Endothelial cell of umbilical vein (primary cell): Measurements from ENCODE around the gene CCM2. TPM values are rescaled to one million over a fixed set of nuclear protein-coding genes. Genes with fewer than 3 reads are reported as not detected.

Source experiments
- BruUV-seq: library from RNA; stranded (reverse); fragments of 400-500 nt; replicated peaks from 2 replicates; lab custom pipeline; 2021; lab: Mats Ljungman, UMichigan
- CTCF ChIA-PET: fragments of 300-600, 350-600 bp; sonication (Branson Sonifier 250); formaldehyde crosslinking; loops from one replicate; lab custom pipeline; 2021; ENCODE audit warnings: antibody characterized with exemption, inconsistent platforms; lab: Charles Lee
- POLR2A ChIA-PET: fragments of 300-600, 350-600 bp; sonication (Branson Sonifier 250); formaldehyde crosslinking; loops from one replicate; lab custom pipeline; 2021; ENCODE audit warnings: antibody characterized with exemption, inconsistent platforms; lab: Charles Lee
- DNase-seq: peaks from one replicate; pipeline ENCODE4 v3.0.0-alpha.2; 2011; ENCODE audit warnings: low read depth, low spot score
- FAIRE-seq: peaks from 2 replicates; lab custom pipeline; 2011; peaks lifted over from hg19 to GRCh38; lab: Jason Lieb, UNC
- H2AFZ ChIP-seq: 2 replicates; pipeline ENCODE4 v1.6.0; 2012; ENCODE audit warnings: low read depth, low read length, control low read depth, inconsistent platforms
- H3K27ac ChIP-seq: 2 replicates; pipeline ENCODE4 v1.5.1; 2011; ENCODE audit warnings: low read depth, mild to moderate bottlenecking, control low read depth, low read length, moderate library complexity; ENCODE audit not compliant: insufficient read depth
- H3K27me3 ChIP-seq, 2 experiments: 2 replicates each; pipeline versions ENCODE4 v1.6.0 to v1.6.1; 2011; ENCODE audit warnings: low read length in 2 of 2, mixed read lengths in 1 of 2; ENCODE audit not compliant: control insufficient read depth in 2 of 2, insufficient read depth in 2 of 2
- H3K36me3 ChIP-seq, 2 experiments: 2 replicates in 1 of 2; 3 replicates in 1 of 2; pipeline ENCODE4 v1.5.1; 2011; ENCODE audit warnings: low read length in 2 of 2, mild to moderate bottlenecking in 1 of 2, moderate library complexity in 1 of 2; ENCODE audit not compliant: control insufficient read depth in 2 of 2, insufficient read depth in 2 of 2; ENCODE audit errors: extremely low read depth in 1 of 2
- H3K4me1 ChIP-seq: 3 replicates; pipeline ENCODE4 v1.5.1; 2011; ENCODE audit warnings: mild to moderate bottlenecking, low read length; ENCODE audit not compliant: control insufficient read depth, insufficient read depth; ENCODE audit errors: extremely low read depth
- H3K4me2 ChIP-seq: 2 replicates; pipeline ENCODE4 v1.6.1; 2011; ENCODE audit warnings: low read length, control low read depth, mixed read lengths; ENCODE audit not compliant: insufficient read depth
- H3K4me3 ChIP-seq, 3 experiments: fragments of 200-600 bp in 1 of 3; sonication (generic), shearing (Covaris generic) in 1 of 3; replicated peaks in 1 of 3; 2 replicates each; pipeline ENCODE4 v1.5.1; 2011 to 2016; ENCODE audit warnings: control low read depth in 3 of 3, low read length in 3 of 3, mild to moderate bottlenecking in 2 of 3, inconsistent platforms in 1 of 3, low read depth in 1 of 3, moderate library complexity in 1 of 3; ENCODE audit not compliant: insufficient read depth in 1 of 3
- H3K79me2 ChIP-seq: 2 replicates; pipeline ENCODE4 v1.6.0; 2012; ENCODE audit warnings: low read length, inconsistent platforms; ENCODE audit not compliant: control insufficient read depth, insufficient read depth
- H3K9ac ChIP-seq: replicated peaks from 2 replicates; pipeline ENCODE3; 2011; ENCODE audit warnings: low read length, control low read depth; ENCODE audit not compliant: insufficient read depth; ENCODE audit errors: extremely low read depth
- H3K9me1 ChIP-seq: replicated peaks from 3 replicates; pipeline ENCODE4 v1.6.0; 2011; ENCODE audit warnings: mild to moderate bottlenecking, low read length; ENCODE audit not compliant: control insufficient read depth, insufficient read depth; ENCODE audit errors: extremely low read depth
- H3K9me3 ChIP-seq: replicated peaks from 2 replicates; pipeline ENCODE4 v1.5.1; 2012; ENCODE audit warnings: low read length, inconsistent platforms; ENCODE audit not compliant: control insufficient read depth, insufficient read depth
- H4K20me1 ChIP-seq: replicated peaks from 2 replicates; pipeline ENCODE3; 2011; ENCODE audit warnings: mild to moderate bottlenecking, low read length; ENCODE audit not compliant: control insufficient read depth, insufficient read depth; ENCODE audit errors: extremely low read depth
- EZH2 ChIP-seq: IDR thresholded peaks from 2 replicates; pipeline ENCODE4 v1.6.1; 2012; ENCODE audit warnings: borderline replicate concordance, low read depth, mild to moderate bottlenecking, moderate library complexity, low read length, inconsistent platforms; ENCODE audit not compliant: severe bottlenecking
- FOS ChIP-seq: IDR thresholded peaks from 2 replicates; pipeline ENCODE4 v1.6.1; 2011; ENCODE audit warnings: mild to moderate bottlenecking, low read length, moderate library complexity, borderline replicate concordance; ENCODE audit not compliant: insufficient read depth
- GATA2 ChIP-seq: IDR thresholded peaks from 2 replicates; pipeline ENCODE4 v1.7.0; 2011; ENCODE audit warnings: low read depth, mild to moderate bottlenecking, moderate library complexity, mixed read lengths, low read length; ENCODE audit not compliant: insufficient read length, insufficient read depth
- JUN ChIP-seq: IDR thresholded peaks from 2 replicates; pipeline ENCODE4 v1.6.1; 2011; ENCODE audit warnings: borderline replicate concordance, low read depth; ENCODE audit not compliant: insufficient read length, insufficient read depth
- MYC ChIP-seq: IDR thresholded peaks from one replicate; pipeline ENCODE4 v1.6.1; 2011; ENCODE audit warnings: mild to moderate bottlenecking, low read depth, low read length
- POLR2A ChIP-seq: IDR thresholded peaks from 2 replicates; pipeline ENCODE4 v1.6.1; 2012; ENCODE audit warnings: low read depth, mild to moderate bottlenecking, control low read depth, low read length
- POLR2AphosphoS5 ChIP-seq: IDR thresholded peaks from 2 replicates; pipeline ENCODE4 v1.6.1; 2012; ENCODE audit warnings: low read depth, mild to moderate bottlenecking, control low read depth, low read length, moderate library complexity; ENCODE audit not compliant: insufficient read depth
- dilution Hi-C: fragments of 300-500 bp; cut with MboI; formaldehyde crosslinking; loops from one replicate; pipeline ENCODE4 v1.15.0; 2019; ENCODE audit warnings: low sequenced_read_pairs; ENCODE audit not compliant: extremely low pct_ligation_motif_present
- intact Hi-C: fragments of 100-400 bp; cut with micrococcal nuclease; formaldehyde crosslinking; loops from one replicate; pipeline ENCODE4 v1.10.0; 2022
- polyA plus RNA-seq, 4 experiments: library from polyadenylated mRNA; depleted of rRNA in 3 of 4; stranded (reverse) in 3 of 4; unstranded in 1 of 4; fragments of >200 nt; gene quantifications; 2 replicates each; pipeline versions ENCODE4 v1.2.1 to v1.2.3, GENCODE V29; 2011 to 2012; ENCODE audit warnings: missing spikeins in 1 of 4
- total RNA-seq: library from RNA; stranded (reverse); gene quantifications from 2 replicates; pipeline ENCODE4 v1.2.3, GENCODE V29; 2021
- TF ChIP-seq, protein P1 (sequence below): IDR thresholded peaks from 2 replicates; pipeline ENCODE4 v1.6.1; 2011; ENCODE audit not compliant: insufficient read depth, insufficient read length
- TF ChIP-seq, protein P2 (sequence below), 2 donors: IDR thresholded peaks; 1 replicate in 1 of 2; 2 replicates in 1 of 2; pipeline ENCODE4 v1.5.1; 2011; ENCODE audit warnings: low read length in 2 of 2, mild to moderate bottlenecking in 2 of 2, moderate library complexity in 2 of 2, control low read depth in 1 of 2, inconsistent platforms in 1 of 2, low read depth in 1 of 2; ENCODE audit not compliant: insufficient read depth in 1 of 2; ENCODE audit errors: extremely low read depth in 1 of 2

Gene CCM2
- total and polyA plus RNA-seq, 2 donors (not counting 3 experiments of a cell fraction or from before 2014, with no cell fraction given) = 66.1 to 70.4 TPM

DNA sequence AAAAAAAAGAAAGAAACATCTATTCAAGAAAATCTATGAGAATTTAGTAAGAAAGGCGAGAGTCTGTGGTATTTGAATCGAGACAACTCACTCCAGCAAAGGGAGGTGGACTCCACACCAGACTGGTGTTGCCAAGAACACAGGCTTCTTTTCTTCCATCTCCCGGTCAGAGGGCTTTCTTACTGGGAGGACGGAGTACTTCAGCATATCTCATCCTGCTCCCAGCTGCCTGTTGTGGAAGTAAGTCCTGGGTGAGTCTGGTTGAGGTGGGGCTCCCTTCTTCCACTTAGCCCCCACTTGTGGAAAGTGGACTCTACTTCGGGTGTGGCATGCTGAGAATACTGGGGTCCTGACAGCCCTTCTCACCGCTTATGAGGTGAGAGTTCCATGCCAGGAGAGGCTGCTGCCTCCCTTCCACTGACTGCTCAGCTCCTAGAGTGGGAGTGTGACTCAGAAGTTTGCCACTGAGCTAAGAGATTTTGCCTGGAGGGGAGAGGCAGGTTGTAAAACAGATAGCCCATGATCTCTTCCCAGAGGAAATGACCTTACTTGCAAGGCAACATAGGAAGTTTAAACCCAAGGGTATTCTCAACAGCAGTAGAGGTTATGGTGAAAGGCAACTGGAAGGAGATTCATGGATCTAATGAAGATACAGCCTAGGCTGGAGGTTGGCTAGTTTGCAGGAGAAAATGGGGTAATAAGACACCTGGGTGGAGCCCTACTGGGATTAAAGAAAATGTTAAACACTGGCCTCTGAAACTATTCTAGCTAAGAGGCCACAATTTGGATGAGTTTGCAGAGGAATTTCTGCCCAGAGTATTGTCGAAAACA lies 92.3 kb downstream of the CCM2 start:
- no peaks in the 10 kb centered on the region for H3K9me1 ChIP-seq
- H2AFZ ChIP-seq = no peak overlapping the region
- no peak overlapping the region for H3K27ac ChIP-seq
- peaks cover 3 to 11% of the 10 kb centered on the region in 2 experiments for H3K27me3 ChIP-seq
- H3K4me1 ChIP-seq = no peaks in the 10 kb centered on the region
- H3K9ac ChIP-seq = no peak overlapping the region
- DNase-seq = no peak
- ChIA-PET POLR2A (interaction anchor here (0.5 kb wide), 1 partner anchor 60 kb away, joined by 4 read pairs; no protein-coding TSS in a partner anchor), CTCF (interaction anchor here (1.1 to 2.9 kb wide), 4 partner anchors 11 to 118 kb away, joined by 3 to 10 read pairs (median 6); partner anchors contain the start of gene TBRG4)
- H3K36me3 ChIP-seq = no peaks in the 10 kb centered on the region
- intact Hi-C loops = no loop called here
- BruUV-seq = no TSS peak
- H3K79me2 ChIP-seq = no peaks in the 10 kb centered on the region
- no peak for FAIRE-seq
- dilution Hi-C loops = no loop called here
- H4K20me1 ChIP-seq = no peaks in the 10 kb centered on the region
- no peak for TF ChIP-seq POLR2A
- TF ChIP-seq EZH2 = no peak
- no peak for TF ChIP-seq MYC
- TF ChIP-seq FOS = no peak
- TF ChIP-seq, protein P1, sequence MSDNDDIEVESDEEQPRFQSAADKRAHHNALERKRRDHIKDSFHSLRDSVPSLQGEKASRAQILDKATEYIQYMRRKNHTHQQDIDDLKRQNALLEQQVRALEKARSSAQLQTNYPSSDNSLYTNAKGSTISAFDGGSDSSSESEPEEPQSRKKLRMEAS = no peak
- no peak for TF ChIP-seq GATA2
- TF ChIP-seq POLR2AphosphoS5 = no peak
- no peak for TF ChIP-seq JUN
- TF ChIP-seq, protein P2, sequence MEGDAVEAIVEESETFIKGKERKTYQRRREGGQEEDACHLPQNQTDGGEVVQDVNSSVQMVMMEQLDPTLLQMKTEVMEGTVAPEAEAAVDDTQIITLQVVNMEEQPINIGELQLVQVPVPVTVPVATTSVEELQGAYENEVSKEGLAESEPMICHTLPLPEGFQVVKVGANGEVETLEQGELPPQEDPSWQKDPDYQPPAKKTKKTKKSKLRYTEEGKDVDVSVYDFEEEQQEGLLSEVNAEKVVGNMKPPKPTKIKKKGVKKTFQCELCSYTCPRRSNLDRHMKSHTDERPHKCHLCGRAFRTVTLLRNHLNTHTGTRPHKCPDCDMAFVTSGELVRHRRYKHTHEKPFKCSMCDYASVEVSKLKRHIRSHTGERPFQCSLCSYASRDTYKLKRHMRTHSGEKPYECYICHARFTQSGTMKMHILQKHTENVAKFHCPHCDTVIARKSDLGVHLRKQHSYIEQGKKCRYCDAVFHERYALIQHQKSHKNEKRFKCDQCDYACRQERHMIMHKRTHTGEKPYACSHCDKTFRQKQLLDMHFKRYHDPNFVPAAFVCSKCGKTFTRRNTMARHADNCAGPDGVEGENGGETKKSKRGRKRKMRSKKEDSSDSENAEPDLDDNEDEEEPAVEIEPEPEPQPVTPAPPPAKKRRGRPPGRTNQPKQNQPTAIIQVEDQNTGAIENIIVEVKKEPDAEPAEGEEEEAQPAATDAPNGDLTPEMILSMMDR (IDR thresholded peaks at IDR 0.05; ENCODE audit: extremely low read depth in 1 of 2, insufficient read depth in 1 of 2, low read depth in 1 of 2, low read length in 2 of 2) = no peak
- H3K4me3 ChIP-seq = no peak overlapping the region
- no peak overlapping the region for H3K4me2 ChIP-seq
- no peaks in the 10 kb centered on the region for H3K9me3 ChIP-seq
